AG08396 (cell line): Measurements from ENCODE around the gene USP30.

Source experiments
- DNase-seq: peaks from one replicate; pipeline ENCODE4 v3.0.0; 2012; ENCODE audit warnings: low spot score, mixed read lengths

The USP30 gene

DNA sequence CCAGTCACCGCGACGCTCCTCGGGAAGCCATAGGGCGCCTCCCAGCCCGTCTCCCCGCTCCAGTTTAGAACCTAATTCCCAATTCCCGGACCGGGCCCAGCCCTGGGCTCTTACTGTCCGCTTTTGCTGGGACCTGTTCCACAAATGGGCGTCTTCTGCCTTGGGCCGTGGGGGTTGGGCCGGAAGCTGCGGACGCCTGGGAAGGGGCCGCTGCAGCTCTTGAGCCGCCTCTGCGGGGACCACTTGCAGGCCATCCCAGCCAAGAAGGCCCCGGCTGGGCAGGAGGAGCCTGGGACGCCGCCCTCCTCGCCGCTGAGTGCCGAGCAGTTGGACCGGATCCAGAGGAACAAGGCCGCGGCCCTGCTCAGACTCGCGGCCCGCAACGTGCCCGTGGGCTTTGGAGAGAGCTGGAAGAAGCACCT, 45.8 kb downstream of the USP30 start:
- peak; percentile 61 for DNase-seq

DNA sequence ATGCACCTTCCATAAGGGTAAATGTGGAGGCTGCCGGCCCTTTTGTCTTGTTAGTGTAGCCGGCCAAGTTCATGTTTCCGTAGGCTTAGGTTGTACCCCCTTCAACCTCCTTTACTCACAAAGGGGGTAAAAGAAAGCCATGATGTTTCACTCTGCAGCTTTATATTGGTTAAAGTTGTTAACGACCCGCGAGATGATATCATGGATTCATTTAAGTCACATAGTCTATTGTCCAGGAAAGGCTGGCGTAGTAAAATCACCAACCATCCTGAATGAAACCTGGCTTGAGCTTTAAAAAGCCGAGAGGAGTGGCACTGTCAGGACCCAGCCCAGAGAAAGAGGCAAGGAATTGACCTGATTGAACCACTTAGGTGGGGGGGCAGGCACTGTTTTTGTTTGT, 46.3 kb downstream of the USP30 start:
- DNase-seq = no peak

DNA sequence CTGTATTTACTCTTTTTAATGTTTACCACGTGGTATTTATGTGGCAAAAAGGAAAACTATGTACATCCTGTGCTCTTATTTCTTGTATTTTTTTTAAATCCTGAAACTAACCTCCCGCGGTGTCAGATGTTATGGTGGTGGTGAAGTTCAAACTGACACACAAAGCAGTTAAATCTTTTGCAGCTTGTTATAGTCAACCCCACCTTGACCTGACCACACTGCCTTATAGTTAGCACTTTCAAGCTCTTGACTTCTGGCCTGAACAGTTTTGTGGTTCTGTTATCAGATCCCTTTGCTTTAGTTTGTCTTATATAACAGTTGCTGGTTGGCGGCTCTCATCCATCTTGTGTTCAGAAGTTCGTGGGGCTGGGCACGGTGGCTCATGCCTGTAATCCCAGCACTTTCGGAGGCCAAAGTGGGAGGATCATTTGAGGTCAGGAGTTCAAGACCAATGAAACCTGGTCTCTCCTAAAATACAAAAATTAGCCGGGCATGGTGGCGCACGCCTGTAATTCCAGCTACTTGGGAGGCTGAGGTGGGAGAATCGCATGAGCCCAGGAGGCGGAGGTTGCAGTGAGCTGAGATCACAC, 47.1 kb downstream of the USP30 start:
- DNase-seq = no peak

DNA sequence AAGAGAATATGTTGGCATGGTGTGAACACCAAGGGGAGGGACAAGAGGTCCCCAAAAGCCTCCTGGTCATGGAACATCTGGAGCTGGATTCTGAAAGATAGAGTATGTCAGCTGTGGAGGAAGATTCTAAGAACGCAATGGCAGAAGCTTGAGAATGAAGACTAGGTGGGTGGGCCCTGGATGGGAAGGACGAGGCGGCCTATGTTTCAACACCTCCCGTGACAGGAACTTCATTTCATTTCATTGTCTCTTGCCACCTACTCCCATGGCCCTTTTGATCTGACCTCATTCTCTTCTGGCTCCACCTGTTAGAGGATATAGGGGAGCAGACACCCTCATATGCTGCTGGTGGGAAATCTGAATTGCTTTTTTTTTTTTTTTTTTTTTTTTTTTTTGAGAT, 48.4 kb downstream of the USP30 start:
- no peak for DNase-seq

DNA sequence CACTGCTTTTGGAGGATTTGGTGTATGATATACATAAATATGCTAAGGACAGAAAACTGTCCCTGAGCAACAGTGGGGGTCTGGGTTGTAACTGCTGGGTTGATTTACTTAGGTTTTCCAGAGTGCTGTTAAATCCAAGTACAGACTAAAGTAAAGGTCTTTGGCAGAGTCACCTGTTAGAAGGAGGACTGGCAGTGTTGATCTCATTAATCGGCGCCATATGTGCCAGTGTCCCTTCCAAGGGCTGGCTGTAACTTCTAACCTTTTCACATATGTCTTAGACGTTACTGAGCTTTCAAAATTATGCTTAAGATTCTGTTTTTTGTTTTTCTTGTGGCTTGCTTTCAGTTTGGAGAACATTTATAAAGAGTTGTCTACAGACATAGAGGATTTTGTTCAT, 50.1 kb downstream of the USP30 start:
- DNase-seq = no peak

DNA sequence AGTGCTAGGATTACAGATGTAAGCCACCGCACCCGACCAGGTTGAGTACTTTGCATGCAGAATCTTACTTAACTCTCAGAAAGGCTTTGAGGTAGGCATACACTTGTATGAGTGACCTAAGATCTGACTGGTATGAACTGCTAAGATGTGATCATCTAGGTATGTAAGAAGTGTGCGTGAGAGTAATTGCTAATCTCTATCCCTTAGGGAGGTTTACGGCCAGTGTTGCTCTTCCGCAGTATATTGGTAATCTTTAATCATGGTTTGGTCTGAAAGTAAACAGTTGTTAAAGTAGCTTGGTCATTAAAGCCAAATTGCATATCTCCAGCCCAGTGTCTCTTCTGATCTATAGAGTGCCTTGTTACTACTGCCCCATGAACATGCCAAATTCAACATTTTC, 52.8 kb downstream of the USP30 start:
- DNase-seq = no peak

DNA sequence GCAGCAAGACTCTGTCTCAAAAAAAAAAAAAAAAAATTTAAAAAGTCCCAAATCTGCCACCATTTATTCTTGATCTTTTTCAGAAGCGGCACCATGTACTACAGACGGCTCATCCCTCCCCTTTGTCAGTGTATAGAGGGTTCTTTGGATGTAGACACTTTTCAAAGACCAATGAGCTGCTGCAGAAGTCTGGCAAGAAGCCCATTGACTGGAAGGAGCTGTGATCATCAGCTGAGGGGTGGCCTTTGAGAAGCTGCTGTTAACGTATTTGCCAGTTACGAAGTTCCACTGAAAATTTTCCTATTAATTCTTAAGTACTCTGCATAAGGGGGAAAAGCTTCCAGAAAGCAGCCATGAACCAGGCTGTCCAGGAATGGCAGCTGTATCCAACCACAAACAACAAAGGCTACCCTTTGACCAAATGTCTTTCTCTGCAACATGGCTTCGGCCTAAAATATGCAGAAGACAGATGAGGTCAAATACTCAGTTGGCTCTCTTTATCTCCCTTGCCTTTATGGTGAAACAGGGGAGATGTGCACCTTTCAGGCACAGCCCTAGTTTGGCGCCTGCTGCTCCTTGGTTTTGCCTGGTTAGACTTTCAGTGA, 57.5 kb downstream of the USP30 start:
- DNase-seq = no peak

DNA sequence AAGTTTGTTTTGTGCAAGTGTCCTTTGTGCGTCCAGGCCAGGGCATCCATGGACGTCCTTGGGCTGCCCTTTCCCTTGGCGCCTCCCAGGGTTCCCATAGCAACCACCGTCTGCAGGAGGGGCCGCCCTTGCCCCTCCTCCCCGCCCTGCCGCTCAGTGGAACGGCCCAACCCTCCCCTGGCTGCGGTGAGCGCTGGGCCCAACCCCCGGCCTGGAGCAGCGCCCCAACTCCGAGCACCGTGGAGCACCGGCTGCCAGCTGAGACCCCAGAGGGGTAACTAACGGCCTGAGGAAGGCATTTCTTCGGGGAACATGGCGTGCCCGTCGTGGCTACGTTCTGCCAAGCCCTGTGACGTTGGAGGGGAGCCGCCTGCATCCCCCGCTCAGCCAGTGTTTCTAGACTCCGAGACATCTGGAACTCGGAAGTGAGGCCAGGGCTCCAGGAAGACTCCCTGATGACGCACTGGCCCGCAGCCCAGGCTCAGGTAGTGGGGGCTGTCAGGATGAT, 58.7 kb downstream of the USP30 start:
- peak; percentile 92 for DNase-seq

DNA sequence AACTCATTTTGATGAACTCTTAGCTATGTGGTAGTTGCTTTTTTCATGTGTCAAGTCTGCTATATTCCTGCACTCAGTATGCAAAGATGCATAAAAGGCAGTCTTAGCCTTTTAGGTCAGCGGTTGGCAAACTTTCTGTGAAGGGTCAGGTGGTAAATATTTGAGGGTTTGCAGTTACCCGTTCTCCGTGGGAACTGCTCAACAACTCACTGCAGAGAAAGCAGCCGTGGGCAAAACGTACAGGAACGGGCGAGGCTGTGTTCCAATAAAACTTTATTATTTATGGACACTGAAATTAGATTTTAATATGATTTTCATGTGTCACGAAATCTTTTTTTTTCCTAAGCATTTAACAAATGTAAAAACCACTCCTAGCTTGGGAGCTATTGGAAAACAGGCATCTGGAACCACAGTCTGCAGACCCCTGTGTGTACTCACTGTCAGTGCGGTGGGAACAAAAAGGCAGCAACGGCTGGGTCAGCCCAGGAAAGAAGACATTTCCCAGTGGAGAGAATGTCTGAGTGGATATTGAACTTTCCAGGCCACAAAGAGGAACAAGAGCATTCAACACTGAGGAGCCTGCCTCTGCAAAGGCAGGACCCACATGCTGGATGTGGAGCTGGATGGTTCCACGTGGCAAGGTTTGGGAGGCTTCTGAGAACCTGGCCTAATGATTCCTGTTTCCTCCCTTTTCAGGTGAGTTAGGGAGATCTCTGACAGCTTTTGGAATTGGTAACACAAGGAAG, 60.5 kb downstream of the USP30 start:
- no peak for DNase-seq

DNA sequence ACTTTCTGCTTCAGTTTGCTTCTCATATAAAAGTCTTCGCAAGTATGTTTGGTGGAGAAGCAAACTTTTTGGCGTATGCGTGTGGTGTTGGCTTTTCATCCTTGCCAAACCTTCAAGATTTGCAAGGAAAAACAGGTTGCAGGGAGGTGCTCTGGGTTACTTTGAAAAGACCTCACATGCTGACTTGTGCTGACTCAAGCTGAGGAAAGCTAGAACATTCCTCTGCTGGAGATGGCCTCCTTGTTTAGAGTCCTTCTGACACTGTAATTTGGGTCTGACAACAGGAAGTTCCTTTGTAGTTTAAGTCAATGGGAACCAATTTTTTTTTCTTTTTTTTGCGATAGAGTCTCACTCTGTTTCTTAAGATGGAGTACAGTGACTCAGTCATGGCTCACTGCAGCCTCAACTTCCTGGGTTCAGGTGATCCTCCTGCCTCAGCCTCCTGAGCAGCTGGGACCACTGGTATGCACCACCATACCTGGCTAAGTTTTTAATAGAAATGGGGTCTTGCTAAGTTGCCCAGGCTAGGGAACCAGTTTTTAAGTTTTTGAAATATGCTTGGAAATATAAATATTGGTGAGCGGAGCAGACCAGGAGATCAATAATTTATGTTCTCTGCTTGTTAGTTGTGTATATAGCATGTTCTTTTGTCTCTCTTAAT, 61.4 kb downstream of the USP30 start:
- DNase-seq = no peak

DNA sequence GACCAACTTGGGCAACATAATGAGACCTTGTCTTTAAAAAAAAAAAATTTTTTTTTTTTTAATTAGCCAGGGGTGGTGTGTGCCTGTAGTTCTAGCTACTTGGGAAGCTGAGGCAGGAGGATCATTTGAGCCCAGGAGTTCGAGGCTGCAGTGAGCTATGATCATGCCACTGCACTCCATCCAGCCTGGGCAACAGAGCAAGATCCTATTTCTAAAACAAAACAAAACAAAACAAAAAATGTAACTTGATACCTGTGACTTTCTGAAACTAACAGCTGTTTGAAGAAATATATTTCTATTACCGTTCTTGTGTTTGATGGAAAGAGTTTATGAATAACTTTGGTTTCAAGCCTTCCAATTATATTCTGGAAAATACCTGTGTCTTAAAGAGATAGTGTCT, 62.3 kb downstream of the USP30 start:
- no peak for DNase-seq

DNA sequence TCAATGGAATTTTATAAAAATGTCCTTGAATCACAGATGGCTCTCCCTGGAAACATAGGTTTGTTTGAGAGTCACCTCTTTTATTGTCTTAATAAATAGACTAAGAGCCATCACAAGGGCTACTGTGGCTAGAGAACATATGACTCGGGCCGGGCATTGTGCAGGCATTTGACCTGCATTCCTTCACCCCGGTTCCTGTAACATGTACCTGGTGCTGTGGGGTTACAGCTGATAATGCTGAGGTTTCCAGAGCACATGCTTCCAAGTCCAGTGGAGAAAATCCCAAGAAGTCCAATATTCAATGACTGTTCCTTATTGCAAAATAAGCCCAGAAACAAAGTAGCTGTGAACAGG, 63.0 kb downstream of the USP30 start:
- DNase-seq = no peak

DNA sequence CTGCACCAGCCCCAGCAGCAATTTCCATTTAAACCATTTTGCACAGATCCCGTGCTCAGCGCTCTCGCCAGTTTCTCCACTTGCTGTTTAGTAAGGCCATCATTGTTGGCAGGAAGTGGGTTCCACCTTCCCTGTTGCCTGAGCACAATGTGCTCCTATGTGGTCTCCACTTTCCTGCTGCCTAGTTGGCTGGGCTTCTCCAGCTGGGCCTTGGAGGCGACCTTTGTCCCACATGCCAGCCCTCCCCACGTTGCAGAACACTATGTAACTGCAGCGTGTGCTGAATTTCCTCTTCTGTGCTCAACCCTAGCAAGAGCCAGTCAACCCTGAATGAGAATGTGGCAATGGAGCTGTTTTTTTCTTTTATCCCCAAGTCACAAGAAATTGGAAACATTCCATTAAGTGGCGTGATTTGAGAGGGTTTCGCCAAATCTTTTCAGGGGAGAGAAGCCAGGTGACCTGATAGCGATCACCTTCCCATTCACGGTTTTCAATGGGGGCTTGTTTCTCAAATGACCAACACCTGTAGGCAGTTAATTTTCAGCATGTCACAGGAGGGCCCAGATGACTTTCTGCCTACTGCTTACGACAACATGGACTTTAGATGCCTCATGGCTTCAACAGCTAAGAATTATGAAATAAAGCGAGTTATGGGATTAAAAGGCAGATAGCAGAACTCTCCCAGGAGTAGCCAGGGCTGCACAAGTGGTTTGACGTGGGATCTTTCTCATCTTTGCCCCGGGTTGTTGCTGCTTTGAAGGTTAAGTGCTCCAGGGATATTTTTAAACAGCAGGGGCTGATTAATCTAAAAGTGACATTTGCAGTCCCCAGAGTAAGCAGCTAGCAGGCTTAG, 63.6 kb downstream of the USP30 start, which contains the start of gene ACACB:
Gene ACACB, plus strand, starts transcription at position 830 of the 853 bp plus-strand sequence. CDS start 22,819 bp downstream, outside the sequence.
- no peak for DNase-seq

DNA sequence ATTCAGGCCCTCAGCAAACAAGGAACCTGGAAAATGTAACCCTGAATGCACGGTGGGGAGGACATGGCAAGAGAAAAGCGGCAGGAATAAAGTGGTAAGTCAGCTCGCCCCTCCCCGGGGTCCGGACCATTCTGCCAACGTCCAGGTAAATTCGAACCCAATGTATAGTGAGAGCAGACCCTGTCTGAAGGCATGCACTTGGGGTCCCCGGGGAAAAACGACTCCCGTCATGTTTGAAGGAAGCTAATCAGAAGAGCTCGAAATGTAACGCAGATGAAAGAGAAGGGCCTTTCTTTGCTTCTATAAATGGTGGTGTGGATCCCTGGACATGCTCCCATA, 64.2 kb downstream of the USP30 start:
- DNase-seq = no peak

DNA sequence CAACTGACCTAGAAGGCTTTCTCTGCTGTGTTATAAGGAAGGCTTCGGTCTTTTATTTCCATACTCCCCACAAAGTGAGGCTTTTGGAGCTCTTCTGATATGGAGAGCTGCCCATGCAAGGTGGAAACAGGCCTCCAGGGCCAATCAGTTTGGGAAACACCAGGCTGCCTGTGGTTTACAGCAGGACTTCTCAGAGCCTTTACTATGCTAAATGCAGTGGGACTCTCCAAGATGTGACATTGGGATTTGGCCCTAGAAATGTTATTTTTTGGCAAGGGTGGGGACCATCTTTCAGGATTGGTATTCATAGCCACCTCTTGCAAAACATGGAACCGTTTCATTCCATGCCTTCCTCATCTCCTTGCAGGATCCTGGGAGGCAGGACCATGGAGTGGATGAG, 67.7 kb downstream of the USP30 start:
- DNase-seq = no peak

DNA sequence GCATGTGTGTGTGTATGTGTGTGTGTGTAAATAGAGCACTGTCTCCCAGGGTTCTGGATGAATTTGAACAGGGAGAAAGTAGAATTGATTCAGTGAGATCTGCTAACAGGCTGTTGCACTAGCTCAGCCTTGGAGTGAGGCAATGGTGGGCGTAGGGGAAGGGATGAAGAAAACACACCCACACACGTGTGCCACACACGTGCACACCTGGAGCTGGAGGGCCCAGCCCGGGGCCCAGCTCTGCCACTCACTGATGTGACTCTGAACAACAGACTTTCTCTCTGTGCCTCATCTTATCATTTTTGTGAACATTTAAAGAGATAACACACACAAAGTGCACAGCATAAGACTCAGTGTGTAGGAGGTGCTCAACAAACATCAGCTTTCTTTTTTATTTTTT, 68.2 kb downstream of the USP30 start:
- DNase-seq = no peak

DNA sequence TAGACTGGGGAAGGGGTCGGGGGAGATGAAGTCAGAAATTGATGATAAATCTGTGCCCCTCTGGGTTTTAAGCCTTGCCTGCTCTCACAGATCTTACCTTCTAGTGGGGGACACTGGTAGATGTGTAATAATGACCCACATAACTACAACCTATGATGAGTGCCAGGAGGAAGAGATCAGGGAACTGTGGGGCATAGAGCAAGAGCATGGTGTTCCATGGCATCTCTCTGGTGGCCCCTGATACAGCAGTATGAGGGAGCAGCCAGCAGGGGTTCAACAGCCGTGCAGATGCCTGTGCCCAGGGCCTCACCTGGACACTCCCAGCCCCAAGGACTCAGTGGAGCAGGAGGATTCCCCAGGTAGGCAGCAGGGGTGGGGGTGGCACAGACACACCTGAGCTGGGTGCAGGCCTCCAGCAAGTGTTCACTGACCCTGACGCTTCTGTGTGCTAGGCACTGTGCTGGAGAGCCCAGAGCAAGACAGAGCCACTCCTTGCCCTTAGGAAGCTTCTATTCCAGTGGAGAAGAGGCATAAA, 69.0 kb downstream of the USP30 start:
- DNase-seq = no peak

DNA sequence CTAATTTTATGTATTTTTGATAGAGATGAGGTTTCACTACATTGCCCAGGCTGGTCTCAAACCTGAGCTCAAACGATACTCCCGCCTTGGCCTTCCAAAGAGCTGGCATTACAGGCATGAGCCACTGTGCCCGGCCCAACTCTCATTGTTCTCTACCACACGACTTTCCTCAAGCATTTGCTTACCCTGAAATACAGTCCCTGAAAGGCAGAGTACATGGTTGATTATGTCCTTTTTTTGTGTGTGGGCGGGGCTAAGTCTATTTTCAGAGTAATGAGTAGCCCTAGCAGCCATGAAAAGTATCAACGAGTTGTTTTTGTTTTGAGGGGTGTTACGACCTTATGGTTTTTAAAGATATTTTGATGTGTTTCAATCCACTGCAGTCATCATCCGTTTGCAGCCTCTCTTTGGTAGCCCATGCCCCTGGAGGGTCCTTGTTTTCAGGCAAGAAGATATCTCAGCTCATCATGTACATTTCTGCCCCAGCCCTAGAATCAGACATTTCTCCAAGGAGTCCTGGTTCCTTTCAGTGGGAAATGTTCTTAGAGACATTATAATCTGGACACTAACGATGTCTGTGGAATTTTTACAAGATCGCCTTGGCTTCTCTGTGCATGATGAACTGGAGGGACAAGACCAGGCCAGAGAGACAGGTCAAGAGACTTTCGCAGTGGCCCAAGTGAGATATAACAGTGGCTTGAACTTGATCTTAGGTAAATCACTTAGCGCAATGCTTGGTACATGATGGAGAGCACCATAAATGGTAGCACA, 72.7 kb downstream of the USP30 start:
- DNase-seq = no peak

DNA sequence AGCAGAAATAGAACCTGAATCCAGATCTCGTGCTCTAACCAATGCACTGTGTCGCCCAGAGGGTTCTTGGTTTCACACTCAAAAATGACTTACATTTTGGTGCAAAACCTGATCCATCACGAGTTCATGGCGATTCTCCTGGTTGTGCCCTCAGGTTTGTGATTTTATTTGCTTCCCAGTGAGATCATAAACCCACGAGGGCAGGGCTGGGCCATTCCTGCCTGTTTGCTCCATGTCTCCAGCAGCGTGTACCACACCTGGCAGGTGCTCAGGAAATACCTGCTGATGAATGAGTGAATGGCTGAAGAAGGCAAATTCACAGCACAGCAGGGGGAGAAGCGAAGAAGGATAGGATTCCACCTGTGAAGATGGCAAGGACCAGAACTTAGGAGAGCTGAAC, 73.4 kb downstream of the USP30 start:
- DNase-seq = no peak

DNA sequence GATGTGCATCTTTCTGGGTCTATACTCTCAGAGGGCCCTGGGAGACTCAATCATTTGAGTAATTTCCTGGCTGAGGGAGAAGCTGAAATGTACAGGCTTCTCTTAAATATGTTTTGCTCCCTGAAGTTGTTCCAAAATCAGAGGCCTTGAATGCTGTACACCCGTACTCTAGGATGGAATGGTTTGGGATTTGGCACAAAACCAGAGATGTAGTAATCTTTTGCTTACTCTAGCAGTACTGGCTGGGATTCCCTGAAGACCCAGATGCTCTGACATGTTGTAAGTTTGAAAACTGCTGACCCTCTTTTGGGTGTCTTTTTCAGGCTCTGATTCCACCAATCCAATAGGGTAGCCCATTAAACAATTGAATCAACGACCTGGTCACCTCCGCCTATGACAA, 74.4 kb downstream of the USP30 start:
- no peak for DNase-seq
